ENCODE data around the gene OR4C13.
"Not testable (repeated sequence)": the region's sequence is repeated elsewhere in the genome, so short reads cannot be mapped to it uniquely, and the experiment has no call there.

OR4C13 gene

DNA sequence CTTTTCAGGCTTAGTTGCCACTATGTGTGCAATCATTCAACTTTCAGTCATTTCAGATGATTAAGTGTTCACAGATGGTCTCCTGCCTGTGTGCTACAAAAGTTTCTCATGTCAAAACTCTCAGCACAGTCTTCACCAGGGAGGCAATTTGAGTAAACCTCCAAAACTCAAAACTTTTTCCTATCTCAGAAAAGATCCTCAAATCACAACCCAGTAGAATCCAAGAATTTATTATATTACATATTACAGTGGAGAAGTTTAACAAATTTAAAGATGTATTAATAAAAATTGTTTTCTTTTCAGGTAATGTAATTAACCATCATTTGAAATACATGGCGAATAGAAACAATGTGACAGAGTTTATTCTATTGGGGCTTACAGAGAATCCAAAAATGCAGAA is at the start of gene OR4C13:
Gene OR4C13, plus strand, starts transcription at position 301 of the 400 bp plus-strand sequence. Its CDS starts 32 bp downstream, at position 333.
- Histone ChIP-seq H3K4me1 (ENCODE audit: low read length) (no peaks in the 10 kb centered on the region), H3K36me3 (replicated peaks; ENCODE audit: insufficient read depth, low read length) (no peaks in the 10 kb centered on the region), H3K9me3 (replicated peaks; ENCODE audit: insufficient read depth, low read length) (no peaks in the 10 kb centered on the region), H2AFZ (ENCODE audit: low read length) (no peak within 1 kb of the TSS), H3K4me3 (ENCODE audit: low read length) (no peak within 1 kb of the TSS), H4K20me1 (ENCODE audit: insufficient read depth, low read length) (no peaks in the 10 kb centered on the region), H3F3A (ENCODE audit: insufficient read depth, low read length) (no peaks in the 10 kb centered on the region), H3K79me2 (ENCODE audit: low read length) (no peaks in the 10 kb centered on the region), H3K27me3 (replicated peaks; ENCODE audit: insufficient read depth, low read length) (no peaks in the 10 kb centered on the region), H3K9me2 (replicated peaks; ENCODE audit: insufficient read depth, low read length) (no peaks in the 10 kb centered on the region), H3K4me2 (ENCODE audit: low read depth, low read length) (no peak within 1 kb of the TSS), H3K27ac (ENCODE audit: low read length) (no peak within 1 kb of the TSS), H3K9ac (ENCODE audit: low read length) (no peak within 1 kb of the TSS)
- DNase-seq = no peak
- TF ChIP-seq, protein P1, sequence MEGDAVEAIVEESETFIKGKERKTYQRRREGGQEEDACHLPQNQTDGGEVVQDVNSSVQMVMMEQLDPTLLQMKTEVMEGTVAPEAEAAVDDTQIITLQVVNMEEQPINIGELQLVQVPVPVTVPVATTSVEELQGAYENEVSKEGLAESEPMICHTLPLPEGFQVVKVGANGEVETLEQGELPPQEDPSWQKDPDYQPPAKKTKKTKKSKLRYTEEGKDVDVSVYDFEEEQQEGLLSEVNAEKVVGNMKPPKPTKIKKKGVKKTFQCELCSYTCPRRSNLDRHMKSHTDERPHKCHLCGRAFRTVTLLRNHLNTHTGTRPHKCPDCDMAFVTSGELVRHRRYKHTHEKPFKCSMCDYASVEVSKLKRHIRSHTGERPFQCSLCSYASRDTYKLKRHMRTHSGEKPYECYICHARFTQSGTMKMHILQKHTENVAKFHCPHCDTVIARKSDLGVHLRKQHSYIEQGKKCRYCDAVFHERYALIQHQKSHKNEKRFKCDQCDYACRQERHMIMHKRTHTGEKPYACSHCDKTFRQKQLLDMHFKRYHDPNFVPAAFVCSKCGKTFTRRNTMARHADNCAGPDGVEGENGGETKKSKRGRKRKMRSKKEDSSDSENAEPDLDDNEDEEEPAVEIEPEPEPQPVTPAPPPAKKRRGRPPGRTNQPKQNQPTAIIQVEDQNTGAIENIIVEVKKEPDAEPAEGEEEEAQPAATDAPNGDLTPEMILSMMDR (IDR thresholded peaks at IDR 0.05; ENCODE audit: low read length) = no peak
- TF ChIP-seq EZH2 (optimal IDR thresholded peaks at IDR 0.05; ENCODE audit: low read depth, low read length) (no peak), EZH2phosphoT487 (IDR thresholded peaks at IDR 0.05; ENCODE audit: low read length) (no peak)

DNA sequence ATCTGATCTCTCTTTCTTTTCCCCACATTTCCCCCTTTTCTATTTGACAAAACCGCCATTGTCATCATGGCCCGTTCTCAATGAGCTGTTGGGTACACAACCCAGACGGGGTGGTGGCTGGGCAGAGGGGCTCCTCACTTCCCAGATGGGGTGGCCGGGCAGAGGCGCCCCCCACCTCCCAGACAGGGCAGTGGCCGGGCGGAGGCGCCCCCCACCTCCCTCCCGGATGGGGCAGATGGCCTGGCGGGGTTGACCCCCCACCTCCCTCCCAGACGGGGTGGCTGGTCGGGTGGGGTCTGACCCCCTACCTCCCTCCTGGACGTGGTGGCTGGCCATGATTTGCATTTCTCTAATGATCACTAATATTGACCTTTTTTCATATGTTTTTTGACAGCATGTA is 40.7 kb upstream of the OR4C13 start:
- not testable (repeated sequence) for H3K9me3 ChIP-seq (replicated peaks; ENCODE audit: insufficient read depth, low read length)

GRCh38 chr11:49948701-49949100 is 3.5 kb upstream of the OR4C13 start:
- not testable (repeated sequence) for H3K27ac ChIP-seq (ENCODE audit: low read length); DNase-seq; H3K9me3 ChIP-seq (replicated peaks; ENCODE audit: insufficient read depth, low read length); H3F3A ChIP-seq (ENCODE audit: insufficient read depth, low read length); H4K20me1 ChIP-seq (ENCODE audit: insufficient read depth, low read length); H2AFZ ChIP-seq (ENCODE audit: low read length); H3K4me2 ChIP-seq (ENCODE audit: low read depth, low read length); H3K4me3 ChIP-seq (ENCODE audit: low read length); H3K36me3 ChIP-seq (replicated peaks; ENCODE audit: insufficient read depth, low read length); H3K9me2 ChIP-seq (replicated peaks; ENCODE audit: insufficient read depth, low read length); H3K9ac ChIP-seq (ENCODE audit: low read length); H3K4me1 ChIP-seq (ENCODE audit: low read length); H3K27me3 ChIP-seq (replicated peaks; ENCODE audit: insufficient read depth, low read length); H3K79me2 ChIP-seq (ENCODE audit: low read length)

More for the DNA sequence above, 40.7 kb upstream of the OR4C13 start:
- not testable (repeated sequence) for H4K20me1 ChIP-seq (ENCODE audit: insufficient read depth, low read length); H3K36me3 ChIP-seq (replicated peaks; ENCODE audit: insufficient read depth, low read length); H3K4me3 ChIP-seq (ENCODE audit: low read length); H3K79me2 ChIP-seq (ENCODE audit: low read length); H3K4me2 ChIP-seq (ENCODE audit: low read depth, low read length); H3K9me2 ChIP-seq (replicated peaks; ENCODE audit: insufficient read depth, low read length); H3K27ac ChIP-seq (ENCODE audit: low read length); H3K27me3 ChIP-seq (replicated peaks; ENCODE audit: insufficient read depth, low read length); H2AFZ ChIP-seq (ENCODE audit: low read length); H3K9ac ChIP-seq (ENCODE audit: low read length); H3K4me1 ChIP-seq (ENCODE audit: low read length); H3F3A ChIP-seq (ENCODE audit: insufficient read depth, low read length); DNase-seq

GRCh38 chr11:49973439-49973838 is 21.2 kb downstream of the OR4C13 start:
- not testable (repeated sequence) for H3K9me2 ChIP-seq (replicated peaks; ENCODE audit: insufficient read depth, low read length); H3K4me1 ChIP-seq (ENCODE audit: low read length); H3K27me3 ChIP-seq (replicated peaks; ENCODE audit: insufficient read depth, low read length); H3K27ac ChIP-seq (ENCODE audit: low read length); H3K36me3 ChIP-seq (replicated peaks; ENCODE audit: insufficient read depth, low read length); H2AFZ ChIP-seq (ENCODE audit: low read length); H3F3A ChIP-seq (ENCODE audit: insufficient read depth, low read length); H3K4me3 ChIP-seq (ENCODE audit: low read length); DNase-seq; H3K9ac ChIP-seq (ENCODE audit: low read length); H4K20me1 ChIP-seq (ENCODE audit: insufficient read depth, low read length); H3K9me3 ChIP-seq (replicated peaks; ENCODE audit: insufficient read depth, low read length); H3K4me2 ChIP-seq (ENCODE audit: low read depth, low read length); H3K79me2 ChIP-seq (ENCODE audit: low read length)

DNA sequence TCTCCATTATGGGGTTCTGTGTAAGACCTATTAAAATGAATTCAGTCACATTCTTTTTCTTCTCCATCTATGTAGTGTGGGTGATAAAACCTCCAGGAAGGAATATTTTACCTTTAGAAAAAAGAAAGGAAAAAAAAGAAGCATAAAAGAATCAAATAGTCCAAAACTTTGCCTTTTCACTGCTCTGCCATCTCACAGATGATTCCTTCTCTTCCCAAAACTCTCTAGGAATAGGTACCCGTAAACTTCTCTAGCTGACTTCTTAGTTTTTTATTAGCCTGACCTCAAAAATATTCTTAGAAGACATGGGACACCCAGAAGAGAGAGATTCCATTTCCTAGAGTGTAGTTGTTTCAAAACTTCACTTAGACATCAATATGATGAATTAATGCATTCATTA is 30.2 kb downstream of the OR4C13 start, which contains the start of gene OR4C12:
Gene OR4C12, minus strand, starts transcription at position 101 of the 400 bp plus-strand sequence. Its CDS starts 34 bp downstream, at position 67.
- H3K9me3 ChIP-seq (replicated peaks; ENCODE audit: insufficient read depth, low read length); H3K36me3 ChIP-seq (replicated peaks; ENCODE audit: insufficient read depth, low read length); H3K9me2 ChIP-seq (replicated peaks; ENCODE audit: insufficient read depth, low read length); H3K9ac ChIP-seq (ENCODE audit: low read length); H3K4me1 ChIP-seq (ENCODE audit: low read length); H3K27me3 ChIP-seq (replicated peaks; ENCODE audit: insufficient read depth, low read length); H2AFZ ChIP-seq (ENCODE audit: low read length); H3F3A ChIP-seq (ENCODE audit: insufficient read depth, low read length); DNase-seq; H3K4me3 ChIP-seq (ENCODE audit: low read length); H3K79me2 ChIP-seq (ENCODE audit: low read length); H3K4me2 ChIP-seq (ENCODE audit: low read depth, low read length); H3K27ac ChIP-seq (ENCODE audit: low read length); H4K20me1 ChIP-seq (ENCODE audit: insufficient read depth, low read length): not testable (repeated sequence)
